HG02610 (cell line): ENCODE measurements around the gene VSIR.

Source experiments
- ATAC-seq: cut with Tn5 transposase; IDR thresholded peaks from one replicate; pipeline ENCODE4 v1.9.1; 2021; ENCODE audit warnings: mild to moderate bottlenecking, moderate library complexity; ENCODE audit not compliant: unreplicated experiment

VSIR gene

DNA sequence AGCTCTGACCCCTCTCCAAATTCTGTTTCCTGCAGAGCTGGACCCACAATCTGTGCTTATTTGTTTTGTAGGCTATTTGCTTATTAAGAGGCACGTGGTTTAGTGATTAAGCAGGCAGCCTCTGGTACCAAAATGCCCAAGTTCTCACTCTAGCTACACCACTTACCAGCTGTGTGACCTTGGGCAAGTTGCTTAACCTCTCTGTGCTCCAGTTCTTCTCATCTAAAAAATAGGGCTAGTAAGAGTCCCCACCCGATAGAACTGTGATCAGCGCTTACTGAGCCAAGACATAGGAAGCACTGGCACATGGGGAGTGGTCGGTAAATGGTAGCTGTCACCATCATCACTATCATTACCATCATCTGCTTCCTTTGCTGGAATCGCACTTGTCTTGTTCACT is 74.6 kb downstream of the VSIR start:
- no peak for ATAC-seq

DNA sequence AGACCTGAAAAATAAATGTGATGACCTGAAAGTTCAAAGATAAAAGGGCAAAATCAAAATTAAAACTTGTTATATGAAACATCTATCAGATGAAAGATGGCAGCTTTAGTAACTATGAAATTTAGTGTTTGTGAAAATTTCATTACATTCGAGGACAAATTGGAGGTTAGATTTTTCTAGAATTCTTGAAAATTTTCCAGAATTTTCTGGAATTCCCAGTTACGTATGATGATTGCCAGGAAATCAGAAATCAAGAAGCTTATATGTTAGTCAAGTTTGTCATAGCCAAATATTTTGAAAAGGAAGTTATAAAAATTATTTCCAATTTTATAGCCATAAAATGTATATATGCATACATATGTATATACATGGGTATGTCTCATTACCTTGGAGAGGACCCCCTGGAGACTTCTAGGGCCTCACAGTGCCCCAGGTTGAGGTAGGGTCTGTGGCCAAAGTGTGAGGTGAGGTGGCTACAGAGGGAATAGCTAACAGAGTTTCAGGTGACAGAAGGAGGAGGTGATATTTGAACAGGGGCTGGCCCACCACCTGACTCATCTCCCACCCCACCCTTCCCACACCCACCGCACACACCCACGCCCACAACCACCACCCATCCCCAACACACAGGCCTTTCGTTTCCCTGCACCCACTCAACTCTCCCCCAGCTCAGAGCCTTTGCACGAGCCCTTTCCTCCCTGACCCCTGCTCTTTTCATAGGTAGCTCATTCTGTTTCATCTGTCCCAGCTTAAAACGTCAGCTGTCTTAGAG is 75.2 kb downstream of the VSIR start:
- ATAC-seq = no peak
